Neural progenitor cell (in vitro differentiated cells): Measurements from ENCODE around the gene PCDH15.

Source experiments
- EZH2 ChIP-seq: fragments of 200-600 bp; sonication (generic); IDR thresholded peaks from 2 replicates; pipeline ENCODE4 v1.6.1; 2017; ENCODE audit warnings: antibody characterized with exemption, mild to moderate bottlenecking, moderate library complexity
- EZH2phosphoT487 ChIP-seq: fragments of 200-600 bp; sonication (generic); IDR thresholded peaks from 2 replicates; pipeline ENCODE4 v1.6.1; 2017; ENCODE audit warnings: antibody characterized with exemption
- TF ChIP-seq, protein P1 (sequence below): fragments of 200-600 bp; sonication (generic); IDR thresholded peaks from 2 replicates; pipeline ENCODE4 v1.5.1; 2017; ENCODE audit warnings: antibody characterized with exemption, mild to moderate bottlenecking

GRCh38 chr10:53955091-53955490 lies 845.9 kb downstream of the PCDH15 start:
- TF ChIP-seq, protein P1, sequence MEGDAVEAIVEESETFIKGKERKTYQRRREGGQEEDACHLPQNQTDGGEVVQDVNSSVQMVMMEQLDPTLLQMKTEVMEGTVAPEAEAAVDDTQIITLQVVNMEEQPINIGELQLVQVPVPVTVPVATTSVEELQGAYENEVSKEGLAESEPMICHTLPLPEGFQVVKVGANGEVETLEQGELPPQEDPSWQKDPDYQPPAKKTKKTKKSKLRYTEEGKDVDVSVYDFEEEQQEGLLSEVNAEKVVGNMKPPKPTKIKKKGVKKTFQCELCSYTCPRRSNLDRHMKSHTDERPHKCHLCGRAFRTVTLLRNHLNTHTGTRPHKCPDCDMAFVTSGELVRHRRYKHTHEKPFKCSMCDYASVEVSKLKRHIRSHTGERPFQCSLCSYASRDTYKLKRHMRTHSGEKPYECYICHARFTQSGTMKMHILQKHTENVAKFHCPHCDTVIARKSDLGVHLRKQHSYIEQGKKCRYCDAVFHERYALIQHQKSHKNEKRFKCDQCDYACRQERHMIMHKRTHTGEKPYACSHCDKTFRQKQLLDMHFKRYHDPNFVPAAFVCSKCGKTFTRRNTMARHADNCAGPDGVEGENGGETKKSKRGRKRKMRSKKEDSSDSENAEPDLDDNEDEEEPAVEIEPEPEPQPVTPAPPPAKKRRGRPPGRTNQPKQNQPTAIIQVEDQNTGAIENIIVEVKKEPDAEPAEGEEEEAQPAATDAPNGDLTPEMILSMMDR = no peak
- no peak for TF ChIP-seq EZH2
- TF ChIP-seq EZH2phosphoT487 = no peak
